IMR-90 (cell line): Measurements from ENCODE around the gene ARVCF.

Experiments
- BHLHE40 ChIP-seq: fragments of 150-350 bp; IDR thresholded peaks from 2 replicates; pipeline ENCODE4 v1.6.1; 2016; ENCODE audit warnings: mild to moderate bottlenecking, low read depth, low read length
- ELK1 ChIP-seq: fragments of 150-350 bp; IDR thresholded peaks from 2 replicates; pipeline ENCODE4 v1.6.1; 2016; ENCODE audit warnings: low read depth, mild to moderate bottlenecking, low read length, moderate library complexity, borderline replicate concordance
- RCOR1 ChIP-seq: IDR thresholded peaks from 2 replicates; pipeline ENCODE4 v1.6.1; 2012; ENCODE audit warnings: mild to moderate bottlenecking, low read length, improper control_type of control experiment; ENCODE audit not compliant: insufficient replicate concordance
- TF ChIP-seq, protein P1 (sequence below): conservative IDR thresholded peaks from 2 replicates; pipeline ENCODE4 v1.5.1; 2012; ENCODE audit warnings: mild to moderate bottlenecking, low read depth, low read length, improper control_type of control experiment

DNA sequence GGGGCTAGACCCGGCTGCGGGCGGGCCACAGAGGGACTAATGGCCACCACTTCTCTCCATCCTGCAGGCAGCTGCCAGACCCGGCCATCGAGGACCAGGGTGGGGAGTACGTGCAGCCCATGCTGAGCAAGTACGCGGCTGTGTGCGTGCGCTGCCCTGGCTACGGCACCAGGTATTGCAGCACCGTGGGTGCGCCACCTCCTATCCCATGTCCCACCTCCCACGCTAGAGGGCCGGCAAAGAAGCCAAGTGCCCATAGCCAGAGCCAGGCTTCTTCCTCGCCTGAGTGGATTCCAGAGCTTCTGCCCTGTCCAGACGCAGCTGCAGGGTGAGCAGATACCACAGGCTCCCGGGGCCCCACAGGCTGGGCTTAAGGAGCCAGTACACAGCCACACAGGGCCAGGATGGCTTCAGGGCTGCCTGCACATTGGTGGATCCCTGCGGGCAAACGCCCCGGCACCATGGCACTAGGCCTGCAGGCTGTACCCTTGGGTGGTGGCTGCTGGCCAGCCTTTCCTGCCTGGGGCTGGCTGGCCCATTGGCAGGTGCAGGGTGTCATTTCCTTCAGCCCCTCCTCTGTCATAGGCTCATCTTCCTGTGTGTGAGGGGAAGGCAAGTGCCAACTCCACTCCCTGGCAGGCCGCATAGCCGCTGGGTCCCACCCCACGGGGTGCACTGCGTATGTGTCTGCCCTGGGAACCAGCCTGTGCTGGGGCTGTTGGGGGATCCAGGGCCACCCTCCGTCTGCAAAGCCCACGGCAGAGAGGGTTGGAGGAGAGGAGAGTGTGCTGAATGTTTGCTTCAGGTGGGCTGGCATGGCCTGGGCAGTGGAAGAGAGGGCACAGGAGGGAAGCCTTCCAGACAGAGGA is 46.9 kb upstream of the ARVCF start:
- TF ChIP-seq, protein P1, sequence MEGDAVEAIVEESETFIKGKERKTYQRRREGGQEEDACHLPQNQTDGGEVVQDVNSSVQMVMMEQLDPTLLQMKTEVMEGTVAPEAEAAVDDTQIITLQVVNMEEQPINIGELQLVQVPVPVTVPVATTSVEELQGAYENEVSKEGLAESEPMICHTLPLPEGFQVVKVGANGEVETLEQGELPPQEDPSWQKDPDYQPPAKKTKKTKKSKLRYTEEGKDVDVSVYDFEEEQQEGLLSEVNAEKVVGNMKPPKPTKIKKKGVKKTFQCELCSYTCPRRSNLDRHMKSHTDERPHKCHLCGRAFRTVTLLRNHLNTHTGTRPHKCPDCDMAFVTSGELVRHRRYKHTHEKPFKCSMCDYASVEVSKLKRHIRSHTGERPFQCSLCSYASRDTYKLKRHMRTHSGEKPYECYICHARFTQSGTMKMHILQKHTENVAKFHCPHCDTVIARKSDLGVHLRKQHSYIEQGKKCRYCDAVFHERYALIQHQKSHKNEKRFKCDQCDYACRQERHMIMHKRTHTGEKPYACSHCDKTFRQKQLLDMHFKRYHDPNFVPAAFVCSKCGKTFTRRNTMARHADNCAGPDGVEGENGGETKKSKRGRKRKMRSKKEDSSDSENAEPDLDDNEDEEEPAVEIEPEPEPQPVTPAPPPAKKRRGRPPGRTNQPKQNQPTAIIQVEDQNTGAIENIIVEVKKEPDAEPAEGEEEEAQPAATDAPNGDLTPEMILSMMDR = no peak
- no peak for TF ChIP-seq RCOR1
- no peak for TF ChIP-seq BHLHE40
- TF ChIP-seq ELK1 = no peak
